Mammary epithelial cell (primary cell): ENCODE results near the gene SPRR2A.
"Not testable (repeated sequence)": the region's sequence is repeated elsewhere in the genome, so short reads cannot be mapped to it uniquely, and the experiment has no call there.

Experiments
- EZH2 ChIP-seq: IDR thresholded peaks from 2 replicates; pipeline ENCODE4 v1.6.1; 2012; ENCODE audit warnings: low read length, inconsistent platforms, borderline replicate concordance
- TF ChIP-seq, protein P1 (sequence below), 2 donors: IDR thresholded peaks in 1 of 2; conservative IDR thresholded peaks in 1 of 2; 2 replicates each; pipeline ENCODE4 v1.5.1; 2011 to 2012; ENCODE audit warnings: inconsistent platforms in 2 of 2, low read length in 2 of 2, mild to moderate bottlenecking in 2 of 2, control low read depth in 1 of 2, low read depth in 1 of 2; ENCODE audit not compliant: insufficient read depth in 1 of 2; ENCODE audit errors: extremely low read depth in 1 of 2

DNA sequence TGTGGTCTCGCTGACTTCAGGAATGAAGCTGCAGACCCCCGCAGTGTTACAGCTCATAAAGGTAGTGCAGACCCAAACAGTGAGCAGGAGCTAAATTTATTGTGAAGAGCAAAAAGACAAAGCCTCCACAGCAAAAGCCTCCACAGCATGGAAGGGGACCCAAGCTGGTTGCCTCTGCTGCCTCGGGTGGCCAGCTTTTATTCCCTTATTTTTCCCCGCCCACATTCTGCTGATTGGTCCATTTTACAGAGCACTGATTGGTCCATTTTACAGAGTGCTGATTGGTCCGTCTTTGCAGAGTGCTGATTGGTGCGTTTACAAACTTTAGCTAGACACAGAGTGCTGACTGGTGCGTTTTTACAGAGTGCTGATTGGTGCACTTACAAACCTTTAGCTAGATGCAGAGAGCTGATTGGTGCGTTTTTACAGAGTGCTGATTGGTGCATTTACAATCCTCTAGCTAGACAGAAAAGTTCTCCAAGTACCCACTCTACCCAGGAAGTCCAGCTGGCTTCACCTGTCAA, 46.0 kb downstream of the SPRR2A start:
- TF ChIP-seq, protein P1, sequence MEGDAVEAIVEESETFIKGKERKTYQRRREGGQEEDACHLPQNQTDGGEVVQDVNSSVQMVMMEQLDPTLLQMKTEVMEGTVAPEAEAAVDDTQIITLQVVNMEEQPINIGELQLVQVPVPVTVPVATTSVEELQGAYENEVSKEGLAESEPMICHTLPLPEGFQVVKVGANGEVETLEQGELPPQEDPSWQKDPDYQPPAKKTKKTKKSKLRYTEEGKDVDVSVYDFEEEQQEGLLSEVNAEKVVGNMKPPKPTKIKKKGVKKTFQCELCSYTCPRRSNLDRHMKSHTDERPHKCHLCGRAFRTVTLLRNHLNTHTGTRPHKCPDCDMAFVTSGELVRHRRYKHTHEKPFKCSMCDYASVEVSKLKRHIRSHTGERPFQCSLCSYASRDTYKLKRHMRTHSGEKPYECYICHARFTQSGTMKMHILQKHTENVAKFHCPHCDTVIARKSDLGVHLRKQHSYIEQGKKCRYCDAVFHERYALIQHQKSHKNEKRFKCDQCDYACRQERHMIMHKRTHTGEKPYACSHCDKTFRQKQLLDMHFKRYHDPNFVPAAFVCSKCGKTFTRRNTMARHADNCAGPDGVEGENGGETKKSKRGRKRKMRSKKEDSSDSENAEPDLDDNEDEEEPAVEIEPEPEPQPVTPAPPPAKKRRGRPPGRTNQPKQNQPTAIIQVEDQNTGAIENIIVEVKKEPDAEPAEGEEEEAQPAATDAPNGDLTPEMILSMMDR (conservative IDR thresholded peaks at IDR 0.05 in 1 of 2, IDR thresholded peaks at IDR 0.05 in 1 of 2; ENCODE audit: extremely low read depth in 1 of 2, insufficient read depth in 1 of 2, low read depth in 1 of 2, low read length in 2 of 2): not testable (repeated sequence)
- not testable (repeated sequence) for TF ChIP-seq EZH2
